Esophagus muscularis mucosa (tissue), 4 donors: ENCODE measurements around the gene PITX1. TPM values are rescaled to one million over a fixed set of nuclear protein-coding genes. Genes with fewer than 3 reads are reported as not detected.

Source experiments
- DNase-seq: peaks from one replicate; pipeline ENCODE4 v3.0.0-alpha.2; 2017; ENCODE audit errors: extremely low spot score
- H3K27ac ChIP-seq, 4 donors: fragments of 200-600 bp; sonication (generic); replicated peaks in 1 of 4; 1 replicate in 3 of 4; 2 replicates in 1 of 4; pipeline ENCODE4 v1.5.1; 2016 to 2019; ENCODE audit warnings: mild to moderate bottlenecking in 1 of 4
- H3K27me3 ChIP-seq, 4 donors: fragments of 200-600 bp; sonication (generic); one replicate each; pipeline versions ENCODE4 v1.5.1 to v1.6.0; 2016 to 2019
- H3K36me3 ChIP-seq, 4 donors: fragments of 200-600 bp; sonication (generic); one replicate each; pipeline ENCODE4 v1.5.1; 2016 to 2019
- H3K4me1 ChIP-seq, 4 donors: fragments of 200-600 bp; sonication (generic); one replicate each; pipeline ENCODE4 v1.5.1; 2016 to 2019
- H3K4me3 ChIP-seq, 4 donors: fragments of 200-600 bp; sonication (generic); 1 replicate in 2 of 4; 2 replicates in 2 of 4; pipeline ENCODE4 v1.5.1; 2016 to 2019; ENCODE audit warnings: mild to moderate bottlenecking in 4 of 4, moderate library complexity in 1 of 4
- H3K9me3 ChIP-seq, 4 donors: fragments of 200-600 bp; sonication (generic); 1 replicate in 3 of 4; 2 replicates in 1 of 4; pipeline ENCODE4 v1.5.1; 2016 to 2019
- EP300 ChIP-seq: sonication (generic); formaldehyde crosslinking; IDR thresholded peaks from one replicate; pipeline ENCODE4 v1.6.1; 2017; ENCODE audit warnings: antibody characterized with exemption
- POLR2A ChIP-seq: fragments of 450-650 bp; IDR thresholded peaks from one replicate; pipeline ENCODE4 v1.6.1; 2017; ENCODE audit warnings: antibody characterized with exemption, moderate library complexity, mild to moderate bottlenecking, low read depth
- POLR2AphosphoS5 ChIP-seq, 2 donors: sonication (generic); formaldehyde crosslinking; IDR thresholded peaks; one replicate each; pipeline ENCODE4 v1.6.1; 2017; ENCODE audit warnings: antibody characterized with exemption in 2 of 2
- WGBS: methylation state at CpG from one replicate; pipeline ENCODE4 v1.1.5; 2018; 5-methylcytosine and 5-hydroxymethylcytosine counted together
- intact Hi-C: fragments of 100-400 bp; cut with DNase I; formaldehyde crosslinking; loops from one replicate; pipeline ENCODE4 v1.15.1; 2023
- total RNA-seq, 4 donors: library from RNA; depleted of rRNA; stranded (reverse); fragments of >200 nt; gene quantifications; one replicate each; pipeline versions ENCODE4 v1.1.0 to v1.2.1, GENCODE V29; 2016
- TF ChIP-seq, protein P1 (sequence below), 3 experiments: fragments of 200-600 bp in 2 of 3; fragments of 450-650 bp in 1 of 3; sonication (generic) in 2 of 3; IDR thresholded peaks; one replicate each; pipeline ENCODE4 v1.5.1; 2017 to 2019; ENCODE audit warnings: antibody characterized with exemption in 3 of 3, mild to moderate bottlenecking in 2 of 3, moderate library complexity in 1 of 3

Gene PITX1
- total RNA-seq, 4 donors from 2014 or later = 3.7 to 8.7 (median 6.2) TPM

DNA sequence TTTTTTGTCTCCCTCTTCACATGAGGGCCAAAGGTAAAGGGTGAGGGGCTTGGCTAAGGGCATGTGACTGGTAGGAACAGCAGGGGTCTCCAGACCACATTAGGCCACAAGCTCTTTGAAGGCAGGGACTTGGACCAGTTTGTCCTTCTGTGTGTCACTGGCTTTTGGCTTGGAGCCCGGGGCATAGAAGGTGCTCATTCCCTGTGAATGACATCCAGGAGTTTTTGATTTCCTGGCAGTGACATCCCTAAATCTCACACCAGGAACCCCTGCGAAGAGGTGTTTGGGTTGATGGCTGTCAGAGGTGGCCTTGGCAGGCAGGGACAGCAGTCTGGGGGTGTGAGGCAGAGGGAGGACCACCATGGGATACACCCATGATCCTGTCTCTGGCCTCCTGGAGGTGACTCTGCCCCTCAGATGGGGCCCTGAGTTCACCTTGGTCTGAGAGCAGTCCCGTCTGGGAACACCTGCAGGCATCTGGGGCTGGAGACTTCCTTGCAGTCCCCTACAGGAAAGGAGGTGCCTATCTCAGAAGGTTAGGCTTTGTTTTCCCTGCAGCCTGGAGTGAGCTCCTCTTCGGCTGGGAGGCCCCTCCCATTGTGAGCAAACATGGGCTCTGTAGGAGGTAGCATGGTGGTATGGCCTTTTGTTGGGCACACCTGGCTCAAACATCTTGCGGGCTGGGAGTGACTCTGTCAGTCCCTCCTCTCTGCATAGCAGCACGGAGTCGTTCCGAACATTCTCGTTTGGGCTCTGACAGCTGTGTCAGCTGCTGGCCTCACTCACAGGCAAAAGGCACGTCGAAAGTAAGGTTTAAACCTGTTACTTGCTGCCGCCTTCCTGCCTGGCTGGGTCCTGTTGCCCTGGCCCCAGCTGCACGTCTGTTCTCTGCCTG lies 38.6 kb upstream of the PITX1 start:
- H3K27me3 ChIP-seq = no peaks in the 10 kb centered on the region

DNA sequence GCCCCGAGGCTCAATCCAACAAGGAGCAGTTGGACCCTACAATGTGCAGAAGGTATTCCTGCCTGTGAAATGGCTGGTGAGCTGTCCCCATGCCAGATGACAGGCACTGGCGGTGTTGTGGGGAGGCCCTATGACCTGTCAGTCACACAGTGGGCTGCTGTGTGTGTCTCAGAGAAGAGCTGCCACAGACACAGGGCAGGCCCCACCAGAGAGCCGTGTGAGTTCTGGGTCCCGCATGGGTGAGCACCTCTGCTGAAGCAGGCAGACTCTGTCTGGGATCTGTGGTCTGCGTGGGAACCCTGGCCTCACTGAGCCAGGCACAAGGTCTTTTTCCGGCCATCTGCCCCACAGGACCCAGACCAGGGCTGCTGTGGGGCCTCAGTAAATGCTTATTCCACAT lies 37.3 kb upstream of the PITX1 start:
- Histone ChIP-seq H3K27ac (no peak overlapping the region), H3K4me1 (no peaks in the 10 kb centered on the region), H3K4me3 (no peak overlapping the region), H3K36me3 (no peaks in the 10 kb centered on the region), H3K27me3 (no peaks in the 10 kb centered on the region), H3K9me3 (no peaks in the 10 kb centered on the region)
- no peak for DNase-seq
- WGBS = 91% methylated on average over 5 of the region's 6 CpGs
- intact Hi-C loops = no loop called here
- TF ChIP-seq POLR2A (no peak), EP300 (no peak)
- TF ChIP-seq, protein P1, sequence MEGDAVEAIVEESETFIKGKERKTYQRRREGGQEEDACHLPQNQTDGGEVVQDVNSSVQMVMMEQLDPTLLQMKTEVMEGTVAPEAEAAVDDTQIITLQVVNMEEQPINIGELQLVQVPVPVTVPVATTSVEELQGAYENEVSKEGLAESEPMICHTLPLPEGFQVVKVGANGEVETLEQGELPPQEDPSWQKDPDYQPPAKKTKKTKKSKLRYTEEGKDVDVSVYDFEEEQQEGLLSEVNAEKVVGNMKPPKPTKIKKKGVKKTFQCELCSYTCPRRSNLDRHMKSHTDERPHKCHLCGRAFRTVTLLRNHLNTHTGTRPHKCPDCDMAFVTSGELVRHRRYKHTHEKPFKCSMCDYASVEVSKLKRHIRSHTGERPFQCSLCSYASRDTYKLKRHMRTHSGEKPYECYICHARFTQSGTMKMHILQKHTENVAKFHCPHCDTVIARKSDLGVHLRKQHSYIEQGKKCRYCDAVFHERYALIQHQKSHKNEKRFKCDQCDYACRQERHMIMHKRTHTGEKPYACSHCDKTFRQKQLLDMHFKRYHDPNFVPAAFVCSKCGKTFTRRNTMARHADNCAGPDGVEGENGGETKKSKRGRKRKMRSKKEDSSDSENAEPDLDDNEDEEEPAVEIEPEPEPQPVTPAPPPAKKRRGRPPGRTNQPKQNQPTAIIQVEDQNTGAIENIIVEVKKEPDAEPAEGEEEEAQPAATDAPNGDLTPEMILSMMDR (IDR thresholded peaks at IDR 0.05) = no peak

More for the DNA sequence above, 38.6 kb upstream of the PITX1 start:
- WGBS = 77% methylated on average over 10 of the region's 13 CpGs
- intact Hi-C loops = no loop called here
- no peaks in the 10 kb centered on the region for H3K9me3 ChIP-seq
- H3K4me3 ChIP-seq = no peak overlapping the region
- no peak overlapping the region for H3K27ac ChIP-seq
- TF ChIP-seq POLR2A (no peak), POLR2AphosphoS5 (IDR thresholded peaks at IDR 0.05) (no peak), EP300 (no peak)
- TF ChIP-seq, protein P1 (IDR thresholded peaks at IDR 0.05) = no peak
- no peaks in the 10 kb centered on the region for H3K36me3 ChIP-seq
- no peak for DNase-seq
- H3K4me1 ChIP-seq = no peaks in the 10 kb centered on the region

DNA sequence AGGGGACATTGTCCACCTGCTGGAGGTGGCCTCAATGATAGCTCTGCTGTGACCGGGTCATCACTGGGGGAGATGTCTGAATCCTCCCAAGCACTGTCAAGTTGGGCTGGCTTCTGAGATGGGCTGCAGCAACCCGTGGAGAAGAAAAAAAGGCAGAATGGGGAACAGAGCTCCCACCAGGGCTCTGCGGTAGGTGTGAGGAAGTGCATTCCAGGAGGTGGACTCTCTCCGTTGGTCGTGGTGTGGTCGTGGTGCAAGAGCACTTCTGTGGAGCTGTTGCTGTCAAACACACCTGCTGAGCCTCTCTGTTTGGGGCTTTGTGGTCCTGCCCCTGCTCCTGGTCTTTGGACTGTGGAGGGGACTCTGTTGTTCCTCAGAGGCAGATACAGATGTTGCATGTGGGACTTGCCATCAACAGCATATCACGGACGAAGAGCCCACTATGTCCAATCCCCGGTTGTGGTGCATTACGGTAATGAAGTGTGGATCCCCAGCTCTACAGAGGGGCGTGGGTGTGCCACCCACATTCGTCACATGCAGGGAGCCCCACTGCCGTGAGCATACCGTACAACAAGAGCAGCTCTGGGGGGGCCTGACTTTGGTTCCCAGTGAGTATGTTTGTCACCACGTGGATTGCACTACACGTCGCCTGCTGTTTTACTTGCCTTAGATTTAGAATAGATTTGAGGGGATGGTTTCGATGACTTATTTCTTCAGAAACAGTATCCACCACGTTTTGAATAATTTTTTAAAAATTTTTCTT lies 36.0 kb upstream of the PITX1 start:
- WGBS = 71% methylated on average over 10 of the region's 19 CpGs
- no peaks in the 10 kb centered on the region for H3K9me3 ChIP-seq
- TF ChIP-seq POLR2AphosphoS5 (IDR thresholded peaks at IDR 0.05) (no peak), EP300 (no peak), POLR2A (no peak)
- TF ChIP-seq, protein P1 (IDR thresholded peaks at IDR 0.05) = no peak
- intact Hi-C loops = no loop called here
- no peaks in the 10 kb centered on the region for H3K36me3 ChIP-seq
- no peak overlapping the region for H3K4me3 ChIP-seq
- H3K4me1 ChIP-seq = no peaks in the 10 kb centered on the region
- no peak for DNase-seq
- no peaks in the 10 kb centered on the region for H3K27me3 ChIP-seq
- no peak overlapping the region for H3K27ac ChIP-seq

- TF ChIP-seq POLR2AphosphoS5 (IDR thresholded peaks at IDR 0.05) = no peak
- no peak for TF ChIP-seq EP300
- no peak for TF ChIP-seq POLR2A
- TF ChIP-seq, protein P1 (IDR thresholded peaks at IDR 0.05) = no peak
- Histone ChIP-seq H3K27ac (no peak overlapping the region), H3K36me3 (no peaks in the 10 kb centered on the region), H3K27me3 (no peaks in the 10 kb centered on the region), H3K9me3 (no peaks in the 10 kb centered on the region), H3K4me1 (no peaks in the 10 kb centered on the region), H3K4me3 (no peak overlapping the region)
- intact Hi-C loops = no loop called here
- WGBS = 76% methylated on average over 13 of the region's 15 CpGs
- no peak for DNase-seq
These were observed 35.2 kb upstream of the PITX1 start for GRCh38 chr5:135069016-135069770.
